RCC 7860 (cell line): Measurements from ENCODE around the gene ALDH18A1.
"Not testable (repeated sequence)": the region's sequence is repeated elsewhere in the genome, so short reads cannot be mapped to it uniquely, and the experiment has no call there.

Source experiments
- DNase-seq: peaks from one replicate; pipeline ENCODE4 v3.0.0-alpha.2; 2015; ENCODE audit warnings: low spot score
- FAIRE-seq: peaks from 2 replicates; lab custom pipeline; 2012; peaks lifted over from hg19 to GRCh38; lab: Jason Lieb, UNC

Gene ALDH18A1

DNA sequence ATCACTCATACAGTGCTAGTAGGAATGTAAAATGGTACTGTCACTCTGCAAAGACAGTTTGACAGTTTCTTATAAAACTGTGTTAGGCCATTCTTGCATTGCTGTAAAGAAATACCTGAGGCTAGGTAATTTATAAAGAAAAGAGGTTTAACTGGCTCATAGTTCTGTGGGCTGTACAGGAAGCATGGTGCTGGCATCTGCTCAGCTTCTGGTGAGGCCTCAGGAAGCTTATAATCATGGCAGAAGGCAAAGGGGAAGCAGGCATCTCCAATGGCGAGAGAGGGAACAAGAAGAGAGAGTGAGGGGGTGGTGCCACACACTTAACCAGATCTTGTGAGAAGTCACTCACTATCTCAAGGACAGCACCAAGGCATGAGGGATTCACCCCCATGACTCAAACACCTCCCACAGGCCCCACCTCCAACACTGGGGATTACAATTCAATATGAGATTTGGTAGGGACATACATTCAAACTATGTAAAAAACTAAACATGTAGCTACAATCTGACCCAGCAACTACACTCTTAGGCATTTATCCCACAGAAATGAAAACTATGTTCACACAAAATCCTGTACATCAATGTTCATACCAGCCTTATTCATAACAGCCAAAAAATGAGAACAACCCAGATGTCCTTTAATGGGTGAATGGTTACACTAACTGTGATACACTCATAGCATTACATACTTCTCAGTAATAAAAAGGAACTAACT lies 5.0 kb downstream of the ALDH18A1 start:
- DNase-seq (no peak), FAIRE-seq (no peak)

DNA sequence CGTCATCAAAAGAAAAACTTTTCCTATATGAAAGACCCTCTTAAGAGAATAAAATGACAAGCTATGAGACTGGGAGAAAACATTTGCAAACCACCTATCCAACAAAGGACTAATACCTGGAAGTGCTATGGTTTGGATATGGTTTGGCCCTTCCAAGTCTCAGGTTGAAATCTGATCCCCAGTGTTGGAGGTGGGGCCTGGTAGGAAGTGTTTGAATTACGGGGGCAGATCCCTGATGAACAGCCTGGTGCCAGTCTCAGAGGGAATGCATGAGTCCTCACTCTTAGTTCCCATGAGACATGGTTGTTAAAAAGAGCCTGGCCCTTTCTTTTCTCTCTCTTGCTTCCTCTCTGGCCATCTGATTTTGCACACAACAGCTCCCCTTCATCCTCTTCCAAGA lies 6.3 kb downstream of the ALDH18A1 start:
- no peak for DNase-seq
- no peak for FAIRE-seq

DNA sequence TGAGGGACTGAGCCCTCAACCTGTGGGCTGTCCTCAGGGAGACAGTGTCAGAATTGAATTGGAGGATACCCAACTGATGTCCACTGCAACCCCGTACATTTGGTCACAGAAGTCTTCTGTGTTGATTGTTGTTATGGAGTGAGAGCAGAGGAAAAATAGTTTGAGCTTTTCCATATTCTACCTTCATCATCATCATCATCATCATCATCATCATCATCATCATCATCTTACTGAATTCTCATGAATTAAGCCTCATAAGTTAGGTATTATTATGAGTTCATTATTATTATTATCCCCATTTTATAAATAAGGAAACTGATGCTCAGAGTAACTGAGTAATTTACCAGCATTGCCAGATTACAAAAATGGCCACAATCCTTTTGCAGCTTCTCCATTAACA lies 8.4 kb downstream of the ALDH18A1 start:
- DNase-seq (no peak), FAIRE-seq (no peak)

DNA sequence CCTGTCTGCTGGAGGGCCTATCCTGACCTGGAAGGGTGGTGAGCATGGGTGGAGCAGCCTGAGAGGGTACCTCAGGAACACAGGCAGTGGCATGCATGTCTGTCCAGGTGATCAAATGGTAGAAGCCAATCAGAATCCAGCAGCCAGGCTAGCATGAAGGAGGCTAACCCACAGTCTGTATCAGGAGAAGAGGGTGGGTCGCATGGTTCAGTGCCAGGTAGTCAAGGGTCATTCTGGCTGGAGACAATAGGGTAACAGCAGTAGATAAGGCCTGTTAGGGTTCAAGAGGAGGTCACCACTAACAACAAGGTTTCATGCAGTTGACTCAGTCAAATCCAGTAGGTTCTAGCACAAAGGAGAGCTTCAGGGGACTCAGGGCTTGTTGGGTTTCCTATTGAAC lies 10.4 kb downstream of the ALDH18A1 start:
- DNase-seq (no peak), FAIRE-seq (no peak)

DNA sequence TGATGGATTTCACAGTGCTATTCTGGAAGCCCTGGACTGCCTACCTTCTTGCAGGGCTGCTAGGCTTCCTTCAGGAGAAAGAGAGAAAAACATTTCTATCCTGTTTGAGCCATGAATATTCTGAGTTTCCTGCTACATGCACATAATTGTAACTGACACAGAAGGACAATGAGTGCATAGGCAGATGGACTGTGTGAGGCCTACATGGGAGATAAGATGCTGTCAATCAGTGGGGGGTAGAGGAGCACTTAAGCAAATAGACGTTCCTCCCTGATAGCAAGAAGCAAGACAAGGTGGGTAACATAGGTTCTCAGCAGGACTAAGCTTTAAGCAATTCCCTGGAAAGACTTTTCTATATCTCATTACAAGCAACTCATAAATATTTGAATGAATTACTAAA lies 11.6 kb downstream of the ALDH18A1 start:
- FAIRE-seq (no peak), DNase-seq (no peak)

DNA sequence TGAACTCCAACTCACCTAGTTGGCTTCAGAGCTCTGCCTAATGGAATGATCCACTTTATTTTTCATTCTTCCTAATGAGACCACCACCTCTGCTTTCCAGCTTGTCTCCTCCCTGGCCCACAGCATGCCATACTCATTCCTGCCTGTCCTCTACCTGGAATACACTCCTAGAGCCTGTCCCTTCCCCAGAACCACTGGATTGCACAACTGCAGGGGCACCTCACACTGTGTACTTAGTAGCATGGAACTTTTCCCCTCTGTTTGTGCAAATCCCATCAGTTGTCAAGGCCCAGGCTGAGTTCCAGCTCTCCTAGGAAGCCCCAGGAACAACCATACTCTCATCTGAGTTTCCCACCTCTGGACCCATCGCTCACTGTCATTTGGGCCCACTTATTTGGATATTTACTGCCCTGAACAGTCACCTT lies 15.6 kb downstream of the ALDH18A1 start:
- FAIRE-seq (no peak), DNase-seq (no peak)

DNA sequence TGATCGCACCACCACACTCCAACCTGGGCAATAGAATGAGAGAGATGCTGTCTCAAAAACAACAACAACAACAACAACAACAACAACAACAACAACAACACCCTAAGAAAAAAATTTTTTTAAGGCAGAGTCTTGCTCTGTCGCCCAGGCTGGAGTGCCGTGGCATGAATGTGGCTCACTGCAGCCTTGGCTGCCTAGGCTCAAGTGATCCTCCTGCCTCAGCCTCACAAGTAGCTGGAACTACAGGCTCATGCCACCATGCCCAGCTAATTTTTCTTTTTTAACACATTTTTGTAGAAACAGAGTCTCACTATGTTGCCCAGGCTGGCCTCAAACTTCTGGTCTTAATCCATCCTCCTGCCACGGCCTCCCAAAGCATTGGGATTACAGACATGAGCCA lies 18.6 kb downstream of the ALDH18A1 start:
- DNase-seq, result no peak
- FAIRE-seq, result no peak

DNA sequence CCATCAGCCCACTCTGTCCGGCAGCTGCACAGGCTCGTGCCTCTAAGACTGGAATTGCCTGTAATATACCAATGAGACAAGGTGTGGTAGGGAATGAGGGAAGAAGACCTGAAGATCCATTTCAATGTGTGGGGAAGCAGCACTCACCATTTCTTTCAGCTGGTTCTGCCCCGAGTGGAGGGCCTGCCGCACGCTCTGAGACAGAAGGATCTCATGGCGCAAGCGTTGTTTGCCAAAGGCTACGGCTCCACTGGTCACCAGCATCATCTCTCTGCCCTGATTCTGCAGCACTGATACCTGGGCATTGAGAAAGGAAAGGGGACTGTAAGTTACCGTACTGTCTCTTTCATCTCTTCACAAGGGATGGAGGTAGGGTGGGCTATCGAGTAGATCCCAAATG lies 19.4 kb downstream of the ALDH18A1 start:
- DNase-seq (no peak), FAIRE-seq (no peak)

DNA sequence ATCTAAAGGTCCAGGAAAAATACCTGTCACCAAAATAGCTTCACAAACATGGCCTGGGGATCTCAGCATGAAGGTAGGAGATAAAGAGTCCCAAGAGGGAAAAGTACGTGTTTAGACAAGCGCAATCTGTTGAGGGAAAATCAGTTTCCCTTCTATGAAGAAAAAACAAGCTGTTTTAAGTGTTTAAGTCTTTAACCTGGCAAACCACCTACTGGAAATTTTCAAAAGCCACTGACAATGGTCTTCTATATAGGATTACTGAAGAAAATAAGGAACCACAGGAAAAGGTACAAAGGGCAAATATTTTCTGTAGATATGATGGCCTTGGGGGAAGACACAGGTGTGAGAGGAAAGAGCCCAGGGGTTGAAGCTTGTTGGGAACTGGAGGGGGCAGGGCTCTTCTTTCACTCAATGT lies 21.2 kb downstream of the ALDH18A1 start:
- DNase-seq (no peak), FAIRE-seq (no peak)

DNA sequence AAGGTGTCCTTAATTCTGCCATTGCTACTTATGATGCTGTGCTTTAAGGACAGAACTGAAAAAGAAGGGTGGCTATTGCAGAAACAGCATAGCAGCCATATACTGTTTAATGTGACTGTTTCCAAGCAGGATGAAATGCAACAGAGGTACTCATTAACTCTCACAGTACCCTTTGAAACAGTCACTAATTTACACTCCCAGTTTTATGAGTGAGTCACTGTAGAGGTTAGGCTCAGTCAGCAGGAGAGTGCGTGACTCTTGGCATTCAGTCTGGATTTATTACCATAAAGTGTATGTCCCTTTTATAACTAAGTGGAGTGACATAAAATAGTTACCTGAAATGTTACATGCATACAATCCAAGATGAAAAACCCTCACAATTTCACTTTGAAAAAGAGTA lies 27.7 kb downstream of the ALDH18A1 start:
- peak; percentile 90 for DNase-seq

DNA sequence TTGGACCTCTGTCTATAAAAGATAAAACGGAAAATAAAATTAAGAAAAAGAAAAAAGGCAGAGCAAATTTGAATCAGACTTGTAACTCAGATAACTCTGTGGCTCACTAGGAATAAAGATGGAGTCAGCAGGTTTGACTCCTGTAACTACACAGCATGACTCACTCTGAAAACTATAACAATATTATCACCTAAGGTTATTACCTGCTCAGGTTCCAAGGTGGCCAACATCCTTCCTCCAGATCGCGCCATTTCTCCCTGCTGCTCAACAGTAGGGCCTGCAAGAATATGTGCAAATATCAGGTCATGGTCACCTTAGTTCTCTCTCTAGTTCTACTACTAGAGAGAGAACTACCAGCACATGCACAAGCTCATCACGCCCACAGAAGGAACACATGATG lies 30.0 kb downstream of the ALDH18A1 start:
- FAIRE-seq, result no peak
- no peak for DNase-seq

More for the DNA sequence above, 27.7 kb downstream of the ALDH18A1 start:
- FAIRE-seq, result peak; percentile 99

DNA sequence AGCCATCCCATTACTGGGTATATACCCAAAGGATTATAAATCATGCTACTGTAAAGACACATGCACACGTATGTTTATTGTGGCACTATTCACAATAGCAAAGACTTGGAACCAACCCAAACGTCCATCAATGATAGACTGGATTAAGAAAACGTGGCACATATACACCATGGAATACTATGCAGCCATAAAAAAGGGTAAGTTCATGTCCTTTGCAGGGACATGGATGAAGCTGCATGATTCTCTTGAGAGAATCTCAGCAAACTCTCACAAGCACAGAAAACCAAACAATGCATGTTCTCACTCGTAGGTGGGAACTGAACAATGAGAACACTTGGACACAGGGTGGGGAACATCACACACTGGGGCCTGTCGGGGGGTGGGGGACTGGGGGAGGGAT lies 36.1 kb downstream of the ALDH18A1 start:
- not testable (repeated sequence) for DNase-seq, FAIRE-seq

DNA sequence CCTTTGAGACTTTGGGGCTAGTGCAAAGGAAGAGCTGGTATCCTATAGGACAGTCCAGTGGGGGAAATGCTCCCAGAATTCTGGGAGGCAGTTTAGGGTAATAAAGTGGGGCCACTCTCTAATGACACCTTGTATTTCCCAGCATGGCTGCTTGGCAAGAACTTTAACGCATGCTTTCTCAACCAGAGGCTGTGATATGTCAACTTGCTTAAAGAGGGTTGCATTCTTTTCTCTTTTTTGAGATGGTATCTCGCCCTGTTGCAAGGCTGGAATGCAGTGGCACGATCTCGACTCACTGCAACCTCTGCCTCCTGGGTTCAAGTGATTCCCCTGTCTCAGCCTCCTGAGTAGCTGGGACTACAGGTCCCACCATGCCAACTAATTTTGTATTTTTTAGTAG lies 38.4 kb downstream of the ALDH18A1 start:
- DNase-seq, result no peak
- FAIRE-seq, result no peak

DNA sequence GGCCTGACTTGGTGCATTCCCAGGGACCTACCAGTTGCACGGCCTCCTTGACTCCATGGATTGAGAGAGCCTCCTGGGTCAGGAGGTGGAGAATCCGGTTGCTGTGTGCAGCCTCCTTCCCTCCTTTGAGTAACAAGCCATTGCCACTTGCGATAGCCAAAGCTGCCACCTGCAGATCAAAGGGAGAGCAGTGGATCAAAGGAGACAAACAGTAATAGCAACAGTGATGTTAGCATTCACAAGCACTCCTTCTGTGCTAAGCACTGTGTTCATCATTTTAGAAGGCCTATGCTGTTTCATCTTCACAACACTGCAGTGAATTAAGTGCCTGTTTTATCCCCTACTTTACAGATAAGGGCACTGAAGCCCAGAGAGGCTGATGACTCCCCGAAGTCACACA lies 40.1 kb downstream of the ALDH18A1 start:
- no peak for FAIRE-seq
- no peak for DNase-seq

DNA sequence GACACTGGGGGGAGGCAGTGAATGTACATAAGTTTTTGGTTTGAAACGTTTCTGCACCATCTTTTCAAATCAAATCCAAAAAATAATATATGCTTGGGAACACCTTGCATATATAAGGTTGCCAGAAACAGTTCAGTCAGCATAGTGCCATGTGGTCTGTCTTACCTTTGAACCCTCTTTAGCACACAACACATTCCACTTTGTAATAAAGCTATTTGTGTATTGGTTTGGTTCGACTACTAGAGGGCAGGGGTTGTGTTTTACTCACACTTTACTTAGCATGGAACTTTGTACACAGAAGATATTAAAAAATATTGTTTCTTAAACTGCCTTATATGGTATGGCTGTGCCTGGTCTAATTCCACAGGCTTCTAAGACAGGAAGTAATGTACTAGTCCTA lies 43.2 kb downstream of the ALDH18A1 start:
- no peak for DNase-seq
- FAIRE-seq, result no peak

DNA sequence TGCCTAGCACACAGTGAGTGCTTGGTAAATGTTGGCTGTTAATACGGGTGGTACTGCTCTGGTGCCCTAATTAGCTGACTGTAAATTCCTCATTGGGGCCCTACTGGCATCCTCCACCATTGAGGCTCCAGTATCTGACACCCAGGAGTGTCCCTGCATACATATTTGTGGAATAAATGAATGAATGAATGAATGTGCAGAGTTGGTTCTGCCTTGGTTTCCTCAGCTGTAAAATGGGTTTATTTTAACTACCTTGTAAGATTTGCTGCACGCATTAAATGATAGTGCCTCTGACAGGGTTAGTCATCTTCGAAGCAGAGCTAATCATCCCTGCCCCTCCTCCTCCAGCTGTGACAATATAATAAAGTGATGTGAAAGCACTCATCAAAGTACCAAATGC lies 45.8 kb downstream of the ALDH18A1 start:
- FAIRE-seq (no peak), DNase-seq (no peak)

DNA sequence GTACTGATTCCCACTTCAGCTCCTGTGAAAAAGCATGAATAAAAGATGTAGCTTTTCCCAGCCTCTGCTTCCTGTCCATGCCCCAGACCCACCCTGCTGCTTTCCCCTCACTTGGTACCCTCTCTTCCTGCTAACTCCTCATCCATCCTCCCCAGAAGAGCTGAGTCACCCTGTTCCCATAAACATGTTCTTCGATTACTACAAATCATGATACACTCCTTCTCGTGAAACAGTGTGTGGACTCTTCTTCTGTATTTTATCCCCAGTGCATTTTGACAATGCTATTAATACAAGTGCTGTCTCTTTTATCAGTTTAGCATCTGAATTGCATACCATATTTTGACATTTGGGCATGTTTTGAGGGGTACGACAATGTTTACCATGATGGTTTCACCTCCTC lies 49.6 kb downstream of the ALDH18A1 start:
- no peak for FAIRE-seq
- no peak for DNase-seq

DNA sequence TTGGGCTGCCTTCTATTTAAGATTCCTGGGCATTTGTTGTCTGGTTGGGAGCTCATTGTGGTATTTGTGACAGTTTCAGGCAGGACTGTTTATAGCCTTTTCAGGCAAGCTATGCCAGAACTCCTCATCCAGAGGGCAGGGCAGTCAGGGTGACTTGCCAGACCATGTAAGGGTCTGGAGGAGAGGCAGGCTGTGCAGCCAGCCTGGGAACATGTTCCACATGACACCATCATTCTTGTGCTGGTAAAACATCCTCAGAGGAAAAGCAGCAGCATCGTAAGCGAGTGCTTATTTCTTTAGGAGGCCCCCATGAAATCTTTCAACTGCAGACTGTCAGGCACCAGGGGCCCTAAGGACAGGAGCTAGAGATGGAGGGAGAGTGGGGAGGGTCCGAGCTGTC lies 51.3 kb downstream of the ALDH18A1 start:
- FAIRE-seq (no peak), DNase-seq (no peak)

DNA sequence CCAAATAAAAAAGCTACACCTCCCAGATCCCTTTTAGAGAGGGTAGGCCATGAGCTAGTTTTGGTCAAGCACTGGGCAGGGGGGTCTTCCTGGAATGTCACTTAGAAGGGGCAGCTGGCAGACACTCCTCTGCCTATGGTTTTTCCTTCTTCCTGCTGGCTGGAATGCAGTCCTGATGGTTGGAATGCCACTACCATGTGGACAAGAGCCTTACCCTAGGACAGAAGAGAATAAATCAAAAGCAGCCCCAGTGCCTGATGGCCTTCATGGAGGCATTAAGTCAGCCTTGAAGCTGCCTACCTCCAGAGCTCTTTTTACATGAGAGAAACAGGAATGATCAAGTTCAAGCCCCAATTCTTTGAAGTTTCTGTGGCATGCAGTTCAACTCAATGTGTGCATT lies 51.9 kb downstream of the ALDH18A1 start:
- no peak for FAIRE-seq
- DNase-seq, result no peak

DNA sequence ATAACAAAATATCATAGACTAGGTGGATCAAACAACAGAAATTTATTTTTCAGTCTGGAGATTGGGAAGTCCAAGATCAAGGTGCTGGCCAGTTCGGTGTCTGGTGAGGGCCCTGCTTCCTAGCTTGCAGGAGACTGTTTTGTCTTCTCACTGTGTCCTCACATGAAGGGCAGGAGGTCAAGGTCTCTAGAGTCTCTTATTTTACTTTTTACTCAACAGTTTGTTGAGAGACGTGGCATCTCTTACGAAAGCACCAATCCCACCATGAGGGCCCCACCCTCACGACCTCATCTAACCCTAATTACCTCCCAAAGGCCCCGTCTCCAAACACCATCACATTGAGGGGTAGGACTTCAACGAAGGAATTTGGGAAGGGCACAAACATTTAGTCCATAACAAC lies 54.1 kb downstream of the ALDH18A1 start:
- DNase-seq (no peak), FAIRE-seq (no peak)

DNA sequence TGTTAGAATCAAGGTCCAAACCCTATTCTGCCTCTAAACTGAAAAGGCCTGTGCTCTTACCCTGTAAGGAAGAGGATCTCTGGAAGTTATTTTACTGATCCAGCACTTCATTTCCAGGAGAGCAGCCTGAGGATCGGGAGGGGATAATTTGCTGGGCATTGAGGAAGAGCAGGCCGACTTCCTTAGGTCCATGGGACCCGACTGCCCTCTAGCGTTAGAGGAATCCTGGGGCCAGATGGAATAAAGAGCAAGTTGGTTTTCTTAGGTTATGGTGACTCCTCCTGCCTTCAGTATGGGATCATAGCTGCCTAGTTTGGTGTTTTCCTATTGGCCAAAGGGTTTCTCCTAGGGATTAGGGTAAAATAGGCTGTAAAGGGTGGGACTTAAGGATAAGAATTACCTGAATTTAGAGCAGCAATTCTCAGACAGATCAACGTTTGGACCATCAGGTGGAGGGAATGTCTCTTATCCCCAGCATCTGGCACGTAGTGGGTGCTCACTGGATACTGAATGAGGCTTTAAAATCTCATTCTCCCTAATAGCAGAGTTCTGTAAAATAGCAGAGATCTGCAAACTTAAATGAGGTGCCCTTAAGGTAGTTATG lies 55.3 kb downstream of the ALDH18A1 start:
- FAIRE-seq, result peak; percentile 84
- DNase-seq, result peak; percentile 80

DNA sequence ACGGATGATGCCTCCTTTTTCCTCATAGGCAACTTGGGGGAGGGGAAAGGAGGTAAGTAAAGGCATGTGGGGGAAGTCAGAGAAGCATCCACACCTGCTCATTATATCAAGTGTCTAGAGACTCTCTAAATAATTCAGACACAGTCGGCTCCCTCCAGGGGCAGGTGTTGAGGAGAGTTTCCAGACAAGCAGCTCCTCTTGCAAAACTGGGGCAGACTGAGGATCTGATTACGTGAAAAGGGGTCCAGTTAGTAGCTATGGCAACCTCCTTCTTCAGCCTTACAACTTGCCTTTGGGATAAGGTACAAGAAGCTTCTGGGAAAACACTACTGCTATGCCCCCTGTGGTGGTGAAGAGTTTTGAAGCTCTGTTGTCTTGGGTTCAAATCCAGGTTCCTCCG lies 56.4 kb downstream of the ALDH18A1 start:
- FAIRE-seq, result no peak
- no peak for DNase-seq

DNA sequence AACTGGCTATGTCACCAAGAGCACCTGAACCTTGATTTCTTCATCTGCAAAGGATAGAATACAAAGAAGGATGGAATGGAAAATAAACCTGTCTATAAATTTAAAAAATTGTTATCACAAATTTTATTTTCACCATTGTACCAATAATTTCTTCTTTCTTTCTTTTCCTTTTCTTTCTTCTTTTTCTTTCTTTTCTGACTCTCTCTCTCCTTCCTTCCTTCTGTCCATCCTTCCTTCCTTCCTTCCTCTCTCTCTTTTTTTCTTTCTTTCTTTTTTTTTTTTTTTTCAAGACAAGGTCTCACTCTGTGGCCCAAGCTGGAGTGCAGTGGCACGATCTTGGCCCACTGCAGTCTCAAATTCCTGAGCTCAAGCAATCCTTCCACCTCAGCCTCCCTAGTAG lies 58.7 kb downstream of the ALDH18A1 start:
- no peak for DNase-seq
- FAIRE-seq, result no peak
